Neutrophil (primary cell): Measurements from ENCODE around the gene CCDC88C.

Source experiments
- H3K27ac ChIP-seq: fragments of 200-600 bp; sonication (generic); 2 replicates; pipeline ENCODE4 v1.5.1; 2016; ENCODE audit warnings: mild to moderate bottlenecking, moderate library complexity
- H3K27me3 ChIP-seq: fragments of 200-600 bp; sonication (generic); 2 replicates; pipeline ENCODE4 v1.6.0; 2016; ENCODE audit warnings: mild to moderate bottlenecking
- H3K36me3 ChIP-seq: fragments of 200-600 bp; sonication (generic); 2 replicates; pipeline ENCODE4 v1.5.1; 2017
- H3K4me1 ChIP-seq, 2 experiments: fragments of 200-600 bp in 1 of 2; sonication (generic) in 1 of 2; 1 replicate in 1 of 2; 2 replicates in 1 of 2; pipeline versions ENCODE4 v1.5.1 to v1.6.1; 2013 to 2016; ENCODE audit warnings: low read depth in 1 of 2, low read length in 1 of 2, mild to moderate bottlenecking in 1 of 2, moderate library complexity in 1 of 2; ENCODE audit not compliant: control insufficient read depth in 1 of 2, insufficient read depth in 1 of 2
- H3K4me3 ChIP-seq, 2 experiments: fragments of 200-600 bp in 1 of 2; sonication (generic) in 1 of 2; 1 replicate in 1 of 2; 2 replicates in 1 of 2; pipeline ENCODE4 v1.5.1; 2013 to 2016; ENCODE audit warnings: low read depth in 1 of 2, low read length in 1 of 2, mild to moderate bottlenecking in 1 of 2, moderate library complexity in 1 of 2
- H3K9me3 ChIP-seq: fragments of 200-600 bp; sonication (generic); 2 replicates; pipeline ENCODE4 v1.5.1; 2016
- CTCF ChIP-seq: fragments of 200-600 bp; sonication (generic); IDR thresholded peaks from 2 replicates; pipeline ENCODE4 v1.5.1; 2016; ENCODE audit warnings: antibody characterized with exemption

Gene CCDC88C

DNA sequence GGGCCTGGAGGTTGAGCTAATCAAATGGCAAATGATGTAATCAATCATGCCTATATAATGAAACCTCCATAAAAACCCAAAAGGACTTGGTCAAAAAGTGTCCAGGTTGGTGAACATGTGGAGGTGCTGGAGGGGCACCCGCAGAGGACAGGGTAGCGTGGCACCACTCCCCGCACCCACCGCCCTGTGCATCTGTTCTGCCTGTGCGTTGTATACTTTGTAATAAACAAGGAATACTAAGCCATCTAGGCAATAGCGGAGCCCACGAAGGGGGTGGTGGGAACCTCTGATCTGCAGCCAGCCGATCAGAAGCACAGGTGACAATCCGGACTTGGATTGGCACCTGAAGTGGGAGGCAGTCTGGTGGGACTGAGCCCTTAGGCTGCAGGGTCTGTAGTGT, 97.4 kb downstream of the CCDC88C start:
- TF ChIP-seq CTCF = no peak
- no peaks in the 10 kb centered on the region for H3K27me3 ChIP-seq
- no peaks in the 10 kb centered on the region for H3K9me3 ChIP-seq
- H3K36me3 ChIP-seq = peaks cover 41% of the 10 kb centered on the region
- H3K4me1 ChIP-seq = peaks cover 46 to 47% of the 10 kb centered on the region in 2 experiments
- H3K4me3 ChIP-seq = no peak overlapping the region
- H3K27ac ChIP-seq = no peak overlapping the region

GRCh38 chr14:91318911-91319310, 98.7 kb downstream of the CCDC88C start:
- TF ChIP-seq CTCF = no peak
- Histone ChIP-seq H3K36me3 (peaks cover 53% of the 10 kb centered on the region), H3K4me1 (peaks cover 36 to 38% of the 10 kb centered on the region in 2 experiments), H3K4me3 (no peak overlapping the region), H3K9me3 (no peaks in the 10 kb centered on the region), H3K27me3 (no peaks in the 10 kb centered on the region), H3K27ac (no peak overlapping the region)

DNA sequence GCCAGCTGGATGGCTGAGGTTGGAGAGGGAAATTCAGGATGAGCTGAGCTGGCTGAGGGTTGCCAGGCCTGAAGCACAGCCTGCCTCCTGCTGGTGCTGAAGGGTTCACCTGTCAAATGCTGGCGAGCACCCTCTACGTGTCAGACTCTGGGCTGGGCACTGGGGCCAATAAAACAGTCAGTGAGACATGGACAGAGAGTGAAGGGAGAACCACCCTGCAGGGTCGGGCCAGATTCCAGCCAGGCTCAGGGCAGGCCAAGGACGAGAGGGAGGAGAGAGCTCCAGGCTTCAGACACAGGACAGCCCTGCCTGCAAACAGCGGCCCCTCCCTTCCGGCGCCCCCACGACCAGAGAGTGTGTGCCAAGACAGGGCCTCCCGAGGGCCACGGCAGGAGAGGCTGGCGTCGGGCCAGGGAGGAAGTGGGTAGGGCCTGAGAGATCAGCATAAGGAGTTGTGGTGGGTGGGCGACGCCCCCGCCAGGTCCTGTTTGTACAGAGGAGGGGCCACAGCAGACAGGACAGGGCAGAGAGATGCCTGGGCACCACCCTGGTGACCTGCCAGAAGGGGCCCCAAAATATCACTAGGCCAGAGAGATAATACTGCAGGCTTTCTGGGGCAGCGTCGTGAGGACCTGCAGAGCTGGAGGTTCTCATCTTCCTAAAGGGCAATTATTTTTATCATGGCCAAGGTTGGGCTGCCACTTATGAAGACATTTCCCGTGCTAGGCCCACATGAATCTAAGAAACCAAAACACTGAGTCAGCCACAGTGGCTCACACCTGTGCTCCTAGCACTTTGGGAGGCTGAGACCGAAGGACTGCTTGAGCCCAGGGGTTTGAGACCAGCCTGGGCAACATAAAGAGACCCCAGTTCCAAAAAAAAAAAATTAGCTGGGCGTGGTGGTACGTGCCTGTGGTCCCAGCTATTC, 100.0 kb downstream of the CCDC88C start:
- peaks cover 28 to 32% of the 10 kb centered on the region in 2 experiments for H3K4me1 ChIP-seq
- no peak for TF ChIP-seq CTCF
- peaks cover 65% of the 10 kb centered on the region for H3K36me3 ChIP-seq
- H3K27ac ChIP-seq = peak overlapping the region; percentile 76
- no peaks in the 10 kb centered on the region for H3K9me3 ChIP-seq
- peak overlapping the region in 1 of 2 experiments; percentile 28 for H3K4me3 ChIP-seq
- H3K27me3 ChIP-seq = no peaks in the 10 kb centered on the region

- TF ChIP-seq CTCF = no peak
- peak overlapping the region; percentile 76 for H3K27ac ChIP-seq
- H3K4me3 ChIP-seq = no peak overlapping the region
- H3K4me1 ChIP-seq = peaks cover 28 to 32% of the 10 kb centered on the region in 2 experiments
- no peaks in the 10 kb centered on the region for H3K27me3 ChIP-seq
- no peaks in the 10 kb centered on the region for H3K9me3 ChIP-seq
- H3K36me3 ChIP-seq = peaks cover 67% of the 10 kb centered on the region
These were observed 100.9 kb downstream of the CCDC88C start for GRCh38 chr14:91316761-91317160.

DNA sequence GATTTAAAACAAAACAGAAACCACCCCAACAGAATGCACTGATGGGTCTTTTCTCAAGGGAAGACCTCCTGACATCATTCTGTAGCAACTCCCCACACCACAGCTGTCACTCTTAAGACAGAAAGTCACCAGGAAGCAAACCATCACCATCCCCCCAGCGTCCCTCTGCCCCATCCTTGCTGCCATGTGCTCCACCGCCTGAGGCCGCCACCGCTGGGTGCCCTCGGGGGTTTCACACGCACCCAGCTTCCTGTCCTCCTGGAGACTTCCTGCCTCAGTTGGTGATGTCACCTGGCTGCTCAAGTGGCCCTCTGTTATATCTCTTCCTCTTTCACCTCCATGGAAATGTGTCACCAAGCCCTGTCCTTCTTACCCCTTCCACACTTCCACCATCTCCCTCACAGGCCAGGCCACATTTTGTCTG, 101.8 kb downstream of the CCDC88C start:
- Histone ChIP-seq H3K27me3 (no peaks in the 10 kb centered on the region), H3K9me3 (no peaks in the 10 kb centered on the region), H3K4me1 (peaks cover 34 to 40% of the 10 kb centered on the region in 2 experiments), H3K4me3 (peak overlapping the region in 1 of 2 experiments; percentile 17), H3K36me3 (peaks cover 66% of the 10 kb centered on the region), H3K27ac (peak overlapping the region; percentile 76)
- TF ChIP-seq CTCF = no peak
